ENCODE results near the gene BCAS3. TPM values are rescaled to one million over a fixed set of nuclear protein-coding genes. Genes with fewer than 3 reads are reported as not detected.

The BCAS3 gene
- total RNA-seq, 2 experiments from 2014 or later, result 13.7 to 25.8 TPM

- H3K36me3 Mint-ChIP-seq, result peaks cover 4% of the 10 kb centered on the region
- no peak overlapping the region for H3K27ac Mint-ChIP-seq
- CTCF ChIA-PET, result interaction anchor here (1.0 kb wide), 1 partner anchor 10 kb away, joined by 3 read pairs; no protein-coding TSS in a partner anchor
- ATAC-seq (no peak), DNase-seq (no peak)
- H3K4me1 Mint-ChIP-seq, result peaks cover 14% of the 10 kb centered on the region
- peaks cover 3% of the 10 kb centered on the region for H3K9me3 Mint-ChIP-seq (ENCODE audit: low read depth)
- H3K27me3 Mint-ChIP-seq, result no peaks in the 10 kb centered on the region
- H3K4me3 Mint-ChIP-seq, result no peak overlapping the region
These were observed 568.1 kb downstream of the BCAS3 start for GRCh38 chr17:61245706-61246135.

DNA sequence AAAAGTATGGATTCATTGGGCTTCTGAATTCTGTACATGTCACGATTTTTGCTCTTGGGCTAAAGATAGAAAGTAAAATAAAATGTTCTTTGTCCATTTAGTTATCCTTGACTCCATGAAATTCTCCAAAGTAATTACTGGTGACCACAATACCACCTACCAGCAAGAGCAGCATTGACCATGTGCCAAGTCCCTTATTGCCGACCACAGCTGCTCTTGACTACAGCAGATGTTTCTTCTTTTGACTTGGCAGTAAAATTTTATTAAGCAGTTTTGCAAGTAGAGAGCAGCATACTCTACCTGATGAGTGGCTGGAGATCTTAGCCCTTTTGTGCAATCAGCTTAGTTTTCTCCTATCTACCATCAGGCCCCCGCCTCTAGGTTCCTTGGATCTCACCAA is 569.8 kb downstream of the BCAS3 start:
- ATAC-seq (no peak), DNase-seq (no peak)
- Mint-ChIP-seq H3K4me1 (peaks cover 19% of the 10 kb centered on the region), H3K4me3 (no peak overlapping the region), H3K9me3 (ENCODE audit: low read depth) (peaks cover 3% of the 10 kb centered on the region), H3K36me3 (peaks cover 6% of the 10 kb centered on the region), H3K27me3 (no peaks in the 10 kb centered on the region), H3K27ac (no peak overlapping the region)
- CTCF ChIA-PET, result interaction anchor here (0.8 kb wide), 1 partner anchor 16 kb away, joined by 4 read pairs; no protein-coding TSS in a partner anchor

- Mint-ChIP-seq H3K4me1 (peaks cover 19% of the 10 kb centered on the region), H3K36me3 (peaks cover 3% of the 10 kb centered on the region), H3K27ac (no peak overlapping the region), H3K9me3 (ENCODE audit: low read depth) (no peaks in the 10 kb centered on the region), H3K27me3 (no peaks in the 10 kb centered on the region), H3K4me3 (no peak overlapping the region)
- CTCF ChIA-PET, result no interaction called here
- DNase-seq (no peak), ATAC-seq (no peak)
These were observed 570.7 kb downstream of the BCAS3 start for GRCh38 chr17:61248399-61248798.

GRCh38 chr17:61249649-61250299 is 572.1 kb downstream of the BCAS3 start:
- H3K27me3 Mint-ChIP-seq, result no peaks in the 10 kb centered on the region
- no peak overlapping the region for H3K27ac Mint-ChIP-seq
- ATAC-seq, result no peak
- H3K9me3 Mint-ChIP-seq (ENCODE audit: low read depth), result no peaks in the 10 kb centered on the region
- no peak overlapping the region for H3K4me3 Mint-ChIP-seq
- H3K4me1 Mint-ChIP-seq, result peaks cover 23% of the 10 kb centered on the region
- H3K36me3 Mint-ChIP-seq, result peaks cover 3% of the 10 kb centered on the region
- CTCF ChIA-PET, result interaction anchor here (0.8 to 0.9 kb wide), 2 partner anchors 16 to 69 kb away, joined by 3 read pairs; no protein-coding TSS in a partner anchor
- no peak for DNase-seq

DNA sequence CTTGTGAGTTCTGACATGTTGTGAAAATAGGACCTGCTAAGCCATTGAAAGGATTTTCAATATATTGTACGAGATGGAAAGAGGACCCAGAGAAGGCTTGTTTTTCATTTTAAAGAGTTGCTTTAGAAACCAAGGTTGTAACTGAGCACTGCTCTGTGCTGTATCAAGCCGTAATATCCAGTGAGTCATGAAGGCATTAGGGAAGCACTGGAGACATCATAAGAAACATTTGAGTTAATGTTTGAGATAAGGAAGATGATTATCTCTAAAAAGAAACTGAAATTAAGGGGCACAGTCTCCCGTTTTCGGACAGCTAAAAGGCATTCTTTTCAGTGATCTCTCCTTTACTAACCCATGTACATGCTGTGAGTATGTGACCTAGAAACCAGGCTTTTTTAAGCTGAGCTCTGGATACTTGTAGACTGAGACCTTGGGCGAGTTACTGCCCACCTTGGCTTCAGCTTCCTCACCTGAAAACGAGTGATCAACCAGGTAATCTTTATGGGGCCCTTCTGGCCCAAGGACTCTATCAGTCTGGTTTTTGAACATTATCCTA is 572.8 kb downstream of the BCAS3 start:
- Mint-ChIP-seq H3K4me3 (no peak overlapping the region), H3K27me3 (no peaks in the 10 kb centered on the region), H3K4me1 (peaks cover 27% of the 10 kb centered on the region), H3K9me3 (ENCODE audit: low read depth) (no peaks in the 10 kb centered on the region), H3K36me3 (peaks cover 3% of the 10 kb centered on the region), H3K27ac (no peak overlapping the region)
- ATAC-seq (no peak), DNase-seq (no peak)
- CTCF ChIA-PET, result no interaction called here

GRCh38 chr17:61251939-61252865 is 574.6 kb downstream of the BCAS3 start:
- Mint-ChIP-seq H3K4me1 (peaks cover 29% of the 10 kb centered on the region), H3K4me3 (no peak overlapping the region), H3K27me3 (no peaks in the 10 kb centered on the region), H3K36me3 (peaks cover 3% of the 10 kb centered on the region), H3K9me3 (ENCODE audit: low read depth) (no peaks in the 10 kb centered on the region), H3K27ac (no peak overlapping the region)
- CTCF ChIA-PET, result no interaction called here
- ATAC-seq (no peak), DNase-seq (no peak)

GRCh38 chr17:61253362-61253761 is 575.7 kb downstream of the BCAS3 start:
- DNase-seq, result no peak
- CTCF ChIA-PET, result interaction anchor here (0.9 kb wide), 1 partner anchor 30 kb away, joined by 5 read pairs; no protein-coding TSS in a partner anchor
- Mint-ChIP-seq H3K4me3 (no peak overlapping the region), H3K4me1 (peaks cover 29% of the 10 kb centered on the region), H3K27me3 (no peaks in the 10 kb centered on the region), H3K9me3 (ENCODE audit: low read depth) (no peaks in the 10 kb centered on the region), H3K36me3 (peaks cover 3% of the 10 kb centered on the region), H3K27ac (no peak overlapping the region)
- ATAC-seq, result no peak

DNA sequence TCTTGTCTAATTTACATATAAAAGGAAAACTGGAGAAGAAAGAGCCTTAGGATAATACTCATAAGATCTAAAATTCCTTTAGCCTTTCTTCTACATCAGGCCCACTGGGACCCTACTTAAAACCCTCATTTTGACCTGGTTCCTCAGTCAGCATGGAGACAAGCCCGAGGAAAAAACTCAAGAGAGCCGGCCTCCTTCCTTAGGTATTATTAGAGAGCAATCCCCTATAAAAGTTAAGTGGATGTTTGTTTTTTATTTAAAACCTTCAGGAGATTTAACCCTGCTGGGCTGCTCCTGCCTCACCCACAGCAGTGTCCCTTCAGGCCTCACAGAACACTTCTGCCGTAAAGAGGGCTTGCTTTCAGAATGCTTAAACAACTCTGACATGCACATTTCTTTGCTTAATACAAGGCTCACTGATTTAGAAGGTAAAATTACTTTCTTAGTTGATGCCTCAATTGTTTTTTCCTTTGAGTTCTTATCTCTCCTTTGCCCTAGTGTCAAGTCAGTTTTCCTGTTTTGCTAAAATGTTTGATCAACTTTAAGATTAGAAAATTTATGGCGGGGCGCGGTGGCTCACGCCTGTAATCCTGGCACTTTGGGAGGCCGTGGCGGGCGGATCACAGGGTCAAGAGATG is 576.4 kb downstream of the BCAS3 start:
- no peaks in the 10 kb centered on the region for H3K27me3 Mint-ChIP-seq
- no peak for DNase-seq
- H3K36me3 Mint-ChIP-seq, result peaks cover 3% of the 10 kb centered on the region
- H3K9me3 Mint-ChIP-seq (ENCODE audit: low read depth), result no peaks in the 10 kb centered on the region
- no peak overlapping the region for H3K4me3 Mint-ChIP-seq
- H3K4me1 Mint-ChIP-seq, result peaks cover 28% of the 10 kb centered on the region
- ATAC-seq, result no peak
- no peak overlapping the region for H3K27ac Mint-ChIP-seq
- CTCF ChIA-PET, result interaction anchor here (0.9 kb wide), 1 partner anchor 31 kb away, joined by 5 read pairs; no protein-coding TSS in a partner anchor

DNA sequence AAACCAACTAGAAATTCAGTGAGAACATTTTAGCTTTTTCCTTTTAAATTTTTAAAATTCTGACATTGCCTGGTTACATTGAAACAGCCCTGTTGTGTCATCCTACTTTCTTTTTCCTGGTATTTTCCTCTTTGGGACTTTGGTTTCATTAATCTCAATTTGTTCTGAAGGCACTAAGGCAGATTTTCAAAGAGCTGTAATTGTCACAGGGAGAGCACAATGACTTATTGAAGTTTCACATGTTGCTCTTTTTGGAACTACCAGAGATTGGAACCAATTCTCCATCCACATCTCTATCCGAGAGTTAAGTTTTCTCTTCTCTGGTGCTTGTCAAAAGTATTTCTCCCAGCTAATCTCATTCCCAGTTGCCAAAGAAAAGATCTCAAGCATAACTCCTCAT is 577.3 kb downstream of the BCAS3 start:
- no peaks in the 10 kb centered on the region for H3K9me3 Mint-ChIP-seq (ENCODE audit: low read depth)

DNA sequence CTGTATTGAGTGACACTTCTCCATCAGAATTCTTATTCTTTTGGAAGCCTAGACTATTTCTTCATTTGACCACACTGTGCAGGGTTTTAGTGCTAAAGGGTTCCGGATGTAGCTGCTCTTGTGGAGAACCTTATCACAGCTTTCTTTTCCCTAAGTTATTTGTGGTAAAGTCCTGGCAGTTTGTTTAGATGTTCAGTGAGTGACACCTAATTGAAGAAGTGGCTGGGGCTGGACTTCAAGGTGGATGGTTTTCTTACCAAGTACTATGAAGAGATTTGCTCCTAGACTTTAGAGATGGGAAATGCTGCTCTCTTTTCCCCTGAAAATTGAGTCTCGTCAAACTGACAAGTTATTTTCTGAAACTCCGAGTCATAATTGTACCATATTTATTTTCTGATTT is 578.0 kb downstream of the BCAS3 start:
- DNase-seq, result no peak
- H3K9me3 Mint-ChIP-seq (ENCODE audit: low read depth), result no peaks in the 10 kb centered on the region
- no peak overlapping the region for H3K27ac Mint-ChIP-seq
- H3K4me1 Mint-ChIP-seq, result peaks cover 21% of the 10 kb centered on the region
- CTCF ChIA-PET, result no interaction called here
- peaks cover 3% of the 10 kb centered on the region for H3K36me3 Mint-ChIP-seq
- ATAC-seq, result no peak
- H3K27me3 Mint-ChIP-seq, result no peaks in the 10 kb centered on the region
- no peak overlapping the region for H3K4me3 Mint-ChIP-seq

More for the DNA sequence above, 577.3 kb downstream of the BCAS3 start:
- DNase-seq (no peak), ATAC-seq (no peak)
- Mint-ChIP-seq H3K27ac (no peak overlapping the region), H3K27me3 (no peaks in the 10 kb centered on the region), H3K4me1 (peaks cover 28% of the 10 kb centered on the region), H3K36me3 (peaks cover 3% of the 10 kb centered on the region), H3K4me3 (no peak overlapping the region)
- CTCF ChIA-PET, result no interaction called here

- Mint-ChIP-seq H3K36me3 (no peaks in the 10 kb centered on the region), H3K4me3 (no peak overlapping the region), H3K4me1 (peaks cover 8% of the 10 kb centered on the region), H3K9me3 (ENCODE audit: low read depth) (no peaks in the 10 kb centered on the region), H3K27me3 (no peaks in the 10 kb centered on the region), H3K27ac (no peak overlapping the region)
- CTCF ChIA-PET, result no interaction called here
- ATAC-seq (no peak), DNase-seq (no peak)
These were observed 581.7 kb downstream of the BCAS3 start for GRCh38 chr17:61259360-61259759.

DNA sequence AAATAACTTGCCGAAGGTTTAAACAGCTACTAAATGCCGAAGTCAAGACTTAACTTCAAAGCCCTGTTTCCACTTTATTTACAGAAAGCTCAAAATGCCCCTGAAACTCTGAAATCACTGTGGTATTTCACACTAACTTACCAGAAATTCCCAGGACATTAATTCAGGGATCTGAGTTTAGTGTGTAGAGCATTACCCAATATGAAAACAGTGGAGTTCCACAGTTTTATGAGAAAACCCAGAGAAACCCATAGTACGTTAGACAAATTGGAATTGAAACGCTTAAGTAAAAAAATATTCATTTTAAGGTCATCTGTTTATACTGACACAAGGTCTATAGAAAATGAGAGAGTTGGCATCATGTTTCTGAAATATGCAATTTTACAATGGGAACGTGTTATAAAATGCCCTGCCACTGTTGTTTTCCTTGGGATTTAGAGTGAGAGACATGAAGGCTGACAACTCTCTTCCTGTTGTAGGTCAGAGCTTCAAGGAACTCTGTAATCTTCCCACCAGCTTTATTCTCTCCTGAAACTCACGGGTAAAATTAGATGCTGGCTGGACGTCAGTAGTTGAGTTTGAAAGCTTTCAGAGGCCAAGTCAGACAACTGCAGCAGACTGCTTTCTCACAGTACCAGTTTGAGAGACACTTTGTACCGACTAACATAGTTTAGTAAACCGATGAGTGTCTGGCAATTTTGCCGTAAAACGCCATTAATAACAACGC is 582.6 kb downstream of the BCAS3 start:
- CTCF ChIA-PET, result no interaction called here
- Mint-ChIP-seq H3K27ac (no peak overlapping the region), H3K36me3 (no peaks in the 10 kb centered on the region), H3K27me3 (no peaks in the 10 kb centered on the region), H3K4me1 (peaks cover 2% of the 10 kb centered on the region), H3K4me3 (no peak overlapping the region), H3K9me3 (ENCODE audit: low read depth) (no peaks in the 10 kb centered on the region)
- ATAC-seq (no peak), DNase-seq (no peak)

All from activated CD8-positive, alpha-beta memory T cell treated with anti-CD3 and anti-CD28 coated beads, Interleukin-2, amount 10 ng/mL, durations not matched to agents 7 days and 5 days (primary cell).